ENCODE results near the gene PIANP.
"Not testable (repeated sequence)": the region's sequence is repeated elsewhere in the genome, so short reads cannot be mapped to it uniquely, and the experiment has no call there.

The PIANP gene, protein sequence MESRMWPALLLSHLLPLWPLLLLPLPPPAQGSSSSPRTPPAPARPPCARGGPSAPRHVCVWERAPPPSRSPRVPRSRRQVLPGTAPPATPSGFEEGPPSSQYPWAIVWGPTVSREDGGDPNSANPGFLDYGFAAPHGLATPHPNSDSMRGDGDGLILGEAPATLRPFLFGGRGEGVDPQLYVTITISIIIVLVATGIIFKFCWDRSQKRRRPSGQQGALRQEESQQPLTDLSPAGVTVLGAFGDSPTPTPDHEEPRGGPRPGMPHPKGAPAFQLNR

DNA sequence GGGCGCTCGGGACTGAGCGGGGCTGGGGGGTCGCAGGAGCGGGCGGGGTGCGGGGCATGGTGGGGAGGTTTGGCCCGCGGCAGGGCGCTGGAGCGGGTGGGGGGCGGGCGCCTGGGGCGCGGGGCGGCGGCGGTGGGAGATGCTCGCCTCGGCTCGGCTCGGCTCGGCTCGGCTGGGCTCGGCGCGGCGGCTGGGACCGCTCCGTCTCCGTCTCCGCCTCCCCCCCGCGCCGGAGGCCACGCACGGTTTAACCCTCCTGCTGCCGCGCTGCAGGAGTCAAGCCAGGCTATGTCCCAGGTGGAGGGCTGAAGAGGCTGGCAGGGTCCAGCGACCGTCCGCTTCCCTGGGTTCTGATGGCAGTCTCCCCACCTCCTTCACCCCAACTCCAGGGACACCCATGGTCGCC, at the start of gene PIANP:
Gene PIANP, minus strand, starts transcription at position 170 of the 406 bp plus-strand sequence. CDS start 2,754 bp downstream, outside the sequence.
- DNase-seq = peak; percentile 85

DNA sequence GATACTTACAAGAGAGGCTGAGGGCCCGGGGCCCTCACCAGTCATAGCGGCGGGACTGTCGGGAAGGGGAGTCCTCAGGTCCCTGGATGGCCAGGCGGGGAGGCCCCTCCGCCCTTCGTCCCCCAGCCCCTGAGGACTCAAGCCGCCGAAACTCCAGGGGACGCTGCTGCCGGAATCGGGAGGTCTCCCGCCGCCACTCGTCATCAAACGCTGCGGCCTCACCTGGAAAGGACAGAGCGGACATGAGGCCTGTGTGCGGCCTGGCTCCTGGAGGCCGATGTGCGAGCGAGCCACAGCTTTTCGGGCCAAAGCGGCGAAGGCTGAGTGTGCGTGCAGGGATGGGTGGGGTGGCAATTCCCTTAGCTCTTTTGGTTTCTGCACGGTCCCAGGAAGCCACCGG, 48.1 kb upstream of the PIANP start:
- no peak for DNase-seq

DNA sequence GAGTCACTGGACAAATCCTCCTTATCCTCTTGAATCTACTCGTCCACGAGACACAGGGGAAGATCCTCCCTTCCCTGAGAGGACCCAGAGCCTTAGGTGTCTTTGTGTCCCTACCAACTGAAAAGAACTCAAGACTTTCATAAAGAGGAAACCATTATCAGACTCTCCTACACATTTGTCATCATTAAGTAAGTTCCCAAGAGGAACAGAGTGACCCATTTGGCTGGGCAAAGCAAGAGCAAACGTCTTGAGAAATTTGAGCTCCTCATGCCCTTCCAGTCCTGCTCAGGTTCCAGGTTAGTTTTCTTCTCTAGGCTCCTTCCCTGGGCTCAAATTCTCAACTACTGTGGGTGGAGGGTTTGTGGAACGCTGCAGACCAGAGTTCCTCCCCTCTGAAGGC, 46.6 kb upstream of the PIANP start:
- no peak for DNase-seq

DNA sequence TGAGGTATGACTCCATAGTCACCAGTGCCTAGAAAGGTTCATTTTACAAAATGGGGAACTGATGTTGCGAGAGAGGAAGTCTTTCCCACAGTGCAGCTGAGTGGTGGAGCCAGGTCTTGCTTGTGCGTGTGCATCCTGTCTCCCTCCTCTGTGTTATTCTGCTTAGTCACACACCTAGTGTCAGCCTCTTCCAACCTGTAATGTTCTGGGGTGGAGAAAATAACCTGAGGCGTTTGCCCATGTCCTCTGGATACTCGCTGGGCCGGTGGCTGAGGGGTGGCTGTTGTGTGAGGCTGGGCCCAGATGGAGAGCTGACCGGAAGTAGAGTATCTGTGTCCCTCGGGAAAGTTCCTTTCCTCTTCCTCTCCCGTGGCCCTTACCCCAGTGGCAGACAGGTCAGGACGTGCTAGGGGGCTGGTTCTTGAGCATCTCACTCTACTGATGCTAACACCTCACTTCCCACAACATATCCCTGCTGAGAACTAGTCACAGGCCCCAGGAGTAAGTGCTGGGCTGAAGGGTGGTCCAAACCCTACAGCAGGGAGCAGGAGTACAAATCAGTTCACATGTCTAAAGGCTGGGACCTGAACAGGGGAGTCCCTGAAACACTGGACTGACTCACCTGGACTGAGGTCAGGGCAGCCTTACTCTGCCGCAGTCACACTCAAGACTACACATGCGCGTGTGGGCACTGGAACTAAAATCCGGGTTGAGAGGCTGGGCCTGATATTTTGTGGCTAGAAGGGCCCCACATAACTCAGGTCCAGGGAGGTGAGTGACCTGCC, 45.3 kb upstream of the PIANP start:
- DNase-seq = no peak

DNA sequence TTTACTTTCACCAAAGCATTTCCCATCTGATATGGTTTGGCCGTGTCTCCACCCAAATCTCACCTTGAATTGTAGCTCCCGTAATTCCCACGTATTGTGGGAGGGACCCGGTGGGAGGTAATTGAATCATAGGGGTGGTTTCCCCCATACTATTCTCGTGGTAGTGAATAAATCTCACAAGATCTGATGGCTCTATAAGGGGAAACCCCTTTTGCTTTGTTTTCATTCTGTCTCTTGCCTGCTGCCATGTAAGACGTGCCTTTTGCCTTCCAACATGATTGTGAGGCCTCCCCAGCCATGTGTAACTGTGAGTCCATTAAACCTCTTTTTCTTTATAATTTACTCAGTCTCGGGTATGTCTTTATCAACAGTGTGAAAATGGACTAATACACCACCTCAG, 42.7 kb upstream of the PIANP start:
- not testable (repeated sequence) for DNase-seq

DNA sequence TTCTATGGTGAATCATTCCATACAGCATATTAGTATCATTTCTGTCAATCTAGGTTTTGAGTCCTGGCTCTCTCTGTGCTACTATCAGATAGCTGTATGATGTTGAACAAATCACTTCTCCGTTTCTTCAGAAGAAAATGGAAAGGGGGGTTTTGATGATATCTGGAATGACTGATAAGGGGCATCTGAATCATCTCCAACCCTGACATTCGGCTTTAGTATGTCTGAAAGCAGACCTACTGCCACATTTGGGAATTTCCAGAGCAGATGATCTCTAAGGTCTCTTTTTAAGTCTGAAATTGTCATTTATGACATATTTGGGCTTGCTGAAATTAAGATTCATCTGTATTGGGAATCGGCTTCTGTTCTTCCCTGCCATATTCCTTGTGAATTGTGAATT, 42.2 kb upstream of the PIANP start:
- no peak for DNase-seq

DNA sequence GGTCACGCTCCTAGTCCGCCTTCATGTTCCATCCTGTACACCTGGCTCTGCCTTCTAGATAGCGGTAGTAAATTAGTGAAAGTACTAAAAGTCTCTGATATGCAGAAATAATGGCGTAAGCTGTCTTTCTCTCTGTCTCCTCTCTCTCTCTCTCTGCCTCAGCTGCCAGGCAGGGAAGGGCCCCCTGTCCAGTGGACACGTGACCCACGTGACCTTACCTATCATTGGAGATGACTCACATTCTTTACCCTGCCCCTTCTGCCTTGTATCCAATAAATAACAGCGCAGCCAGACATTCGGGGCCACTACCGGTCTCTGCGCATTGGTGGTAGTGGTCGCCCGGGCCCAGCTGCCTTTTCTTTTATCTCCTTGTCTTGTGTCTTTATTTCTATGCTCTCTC, 41.5 kb upstream of the PIANP start:
- not testable (repeated sequence) for DNase-seq

DNA sequence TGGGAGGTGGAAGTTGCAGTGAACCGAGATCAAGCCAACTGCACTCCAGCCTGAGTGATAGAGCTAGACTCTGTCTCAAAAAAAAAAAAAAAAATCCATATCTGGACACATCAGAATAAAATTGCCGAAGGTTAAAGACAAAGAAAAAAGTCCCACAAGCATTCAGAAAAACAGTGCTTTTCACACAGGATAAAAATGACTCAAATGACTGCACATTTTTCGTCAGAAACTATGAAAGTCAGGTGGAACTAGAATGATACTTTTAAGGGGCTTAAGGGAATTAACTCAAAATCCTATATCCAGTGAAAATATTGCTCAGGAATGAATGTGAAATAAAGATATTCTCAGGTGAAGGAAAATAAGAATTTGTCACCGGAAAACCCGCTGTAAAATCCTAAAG, 36.1 kb upstream of the PIANP start:
- no peak for DNase-seq

DNA sequence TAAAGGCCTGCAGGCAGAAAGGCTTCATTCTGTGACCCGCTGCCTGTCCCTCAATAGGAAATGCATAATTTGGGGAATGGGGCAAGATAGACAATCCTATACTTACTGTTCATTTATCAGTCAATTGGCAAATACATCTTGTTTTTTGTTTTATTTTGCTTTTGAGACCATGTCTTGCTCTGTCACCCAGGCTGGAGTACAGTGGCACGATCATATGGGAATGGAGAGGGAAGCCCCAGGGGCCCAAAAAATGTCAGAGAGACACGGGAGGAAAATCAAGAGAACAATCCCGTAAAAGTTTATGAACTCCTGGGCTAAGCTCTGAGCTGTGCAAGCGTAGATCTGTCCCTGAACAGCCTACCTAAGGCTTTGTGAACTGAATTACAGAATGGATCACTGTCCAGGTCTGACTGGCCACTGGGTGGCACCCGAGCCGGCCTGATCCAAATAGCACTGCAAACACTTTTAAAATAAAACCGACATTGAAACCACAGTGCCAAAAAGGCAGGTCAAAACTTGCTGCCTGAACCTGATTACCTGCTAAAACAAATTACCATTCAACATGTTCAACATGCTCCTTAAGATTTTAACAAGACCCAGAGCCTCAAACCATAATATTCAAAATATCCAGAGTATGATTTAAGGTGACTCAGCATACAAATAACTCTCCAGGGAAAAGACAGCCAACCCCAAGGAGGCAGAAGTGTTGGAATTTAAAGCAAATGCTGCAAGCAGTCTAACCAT, 35.0 kb upstream of the PIANP start:
- peak; percentile 74 for DNase-seq

DNA sequence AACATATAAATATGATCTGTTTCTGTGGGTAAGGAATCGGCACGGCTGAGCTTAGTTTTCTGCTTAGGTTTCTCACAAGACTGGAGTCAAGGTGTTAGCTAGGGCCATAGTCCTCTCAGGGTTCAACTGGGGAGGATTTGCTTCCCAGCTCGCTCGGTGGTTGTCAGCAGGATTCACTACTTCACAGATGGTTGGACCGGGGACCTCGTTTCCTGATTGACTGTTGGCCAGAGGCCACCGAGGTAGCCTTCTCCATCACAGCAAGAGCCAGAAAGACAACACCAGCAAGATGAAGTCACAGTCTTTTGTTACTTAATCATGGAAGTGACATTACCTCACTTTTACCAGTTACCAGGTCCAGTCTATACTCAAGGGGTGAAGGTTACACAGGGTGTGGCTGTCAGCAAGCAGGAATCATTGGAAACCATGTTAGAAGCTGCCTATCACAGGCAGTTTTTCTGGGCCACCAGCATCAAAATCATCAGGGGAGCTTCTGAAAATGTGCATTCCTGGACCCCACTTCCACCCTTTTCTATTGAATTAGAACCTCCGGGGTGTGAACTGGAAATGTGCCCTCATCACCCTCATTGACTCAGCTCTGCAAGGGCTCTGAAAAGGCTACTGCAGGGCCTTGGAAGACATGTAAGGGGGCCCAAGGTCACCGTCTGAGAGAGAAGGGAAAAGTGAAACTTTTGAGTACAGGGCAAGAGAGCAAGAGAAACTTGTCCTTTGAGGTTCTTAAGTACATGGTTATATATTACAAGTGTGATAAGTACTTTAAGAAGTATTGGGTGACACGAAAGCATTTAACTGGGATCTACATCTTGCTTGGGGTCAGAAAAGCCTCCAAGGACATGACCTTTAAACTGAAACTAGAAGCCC, 34.1 kb upstream of the PIANP start:
- DNase-seq = no peak

DNA sequence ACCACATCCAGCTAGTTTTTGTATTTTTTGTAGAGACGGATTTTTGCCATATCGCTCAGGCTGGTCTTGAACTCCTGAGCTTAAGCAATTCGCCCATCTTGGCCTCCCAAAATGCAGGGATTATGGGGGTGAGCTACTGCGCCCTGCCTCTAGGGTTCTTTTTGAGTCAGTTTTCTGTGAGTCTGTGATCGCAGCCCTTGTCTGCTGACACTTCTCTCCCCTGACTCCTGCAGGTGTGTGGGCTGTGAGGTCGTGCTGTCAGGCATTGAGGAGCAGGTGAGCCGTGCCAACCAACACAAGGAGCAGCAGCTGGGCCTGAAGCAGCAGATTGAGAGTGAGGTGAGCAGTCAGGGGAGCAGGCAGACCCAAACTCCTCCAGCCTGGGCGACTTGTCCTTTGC, 29.6 kb upstream of the PIANP start:
- no peak for DNase-seq

DNA sequence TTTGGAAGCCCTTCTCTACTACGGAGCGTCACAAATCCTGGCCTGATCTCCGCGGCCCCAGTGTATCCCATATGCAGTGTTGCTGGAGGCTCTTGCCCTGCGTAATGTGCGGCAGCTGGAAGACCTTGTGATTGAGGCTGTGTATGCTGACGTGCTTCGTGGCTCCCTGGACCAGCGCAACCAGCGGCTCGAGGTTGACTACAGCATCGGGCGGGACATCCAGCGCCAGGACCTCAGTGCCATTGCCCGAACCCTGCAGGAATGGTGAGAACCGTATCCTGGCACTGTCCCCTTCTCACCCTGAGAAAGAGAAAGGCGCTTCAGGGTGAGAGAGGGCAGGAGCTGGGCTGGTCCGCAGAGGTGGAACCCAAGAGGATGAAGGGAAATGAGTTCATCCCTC, 28.6 kb upstream of the PIANP start:
- DNase-seq = no peak

DNA sequence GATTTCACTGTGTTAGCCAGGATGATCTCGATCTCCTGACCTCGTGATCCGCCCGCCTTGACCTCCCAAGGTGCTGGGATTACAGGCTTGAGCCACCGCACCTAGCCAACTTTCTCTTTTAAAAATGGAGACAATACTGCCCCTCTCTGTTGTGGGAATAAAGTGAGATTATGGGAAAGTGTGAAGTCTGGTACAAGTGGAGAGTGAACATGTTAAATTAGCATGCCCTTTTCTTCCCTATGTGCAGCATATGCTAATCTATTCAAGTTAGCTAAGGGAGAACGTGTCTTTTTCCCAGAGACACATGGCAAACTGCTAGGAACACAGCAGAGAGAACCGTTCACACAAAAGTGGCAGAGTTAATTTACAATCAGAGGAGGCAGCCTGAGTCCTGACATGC, 24.7 kb upstream of the PIANP start:
- no peak for DNase-seq

DNA sequence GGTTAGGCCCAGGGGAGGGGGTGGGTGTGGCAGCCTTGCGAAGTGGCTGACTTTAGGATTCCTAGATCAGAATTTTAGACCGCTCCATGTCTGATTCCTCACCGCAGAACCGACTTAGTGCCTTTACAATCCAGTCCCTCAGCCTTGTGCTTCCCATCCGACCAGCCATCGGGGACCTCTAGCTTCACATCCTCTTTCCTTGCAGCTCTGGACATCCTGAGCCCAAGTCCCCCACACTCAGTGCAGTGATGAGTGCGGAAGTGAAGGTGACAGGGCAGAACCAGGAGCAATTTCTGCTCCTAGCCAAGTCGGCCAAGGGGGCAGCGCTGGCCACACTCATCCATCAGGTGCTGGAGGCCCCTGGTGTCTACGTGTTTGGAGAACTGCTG, 23.8 kb upstream of the PIANP start:
- peak; percentile 68 for DNase-seq

DNA sequence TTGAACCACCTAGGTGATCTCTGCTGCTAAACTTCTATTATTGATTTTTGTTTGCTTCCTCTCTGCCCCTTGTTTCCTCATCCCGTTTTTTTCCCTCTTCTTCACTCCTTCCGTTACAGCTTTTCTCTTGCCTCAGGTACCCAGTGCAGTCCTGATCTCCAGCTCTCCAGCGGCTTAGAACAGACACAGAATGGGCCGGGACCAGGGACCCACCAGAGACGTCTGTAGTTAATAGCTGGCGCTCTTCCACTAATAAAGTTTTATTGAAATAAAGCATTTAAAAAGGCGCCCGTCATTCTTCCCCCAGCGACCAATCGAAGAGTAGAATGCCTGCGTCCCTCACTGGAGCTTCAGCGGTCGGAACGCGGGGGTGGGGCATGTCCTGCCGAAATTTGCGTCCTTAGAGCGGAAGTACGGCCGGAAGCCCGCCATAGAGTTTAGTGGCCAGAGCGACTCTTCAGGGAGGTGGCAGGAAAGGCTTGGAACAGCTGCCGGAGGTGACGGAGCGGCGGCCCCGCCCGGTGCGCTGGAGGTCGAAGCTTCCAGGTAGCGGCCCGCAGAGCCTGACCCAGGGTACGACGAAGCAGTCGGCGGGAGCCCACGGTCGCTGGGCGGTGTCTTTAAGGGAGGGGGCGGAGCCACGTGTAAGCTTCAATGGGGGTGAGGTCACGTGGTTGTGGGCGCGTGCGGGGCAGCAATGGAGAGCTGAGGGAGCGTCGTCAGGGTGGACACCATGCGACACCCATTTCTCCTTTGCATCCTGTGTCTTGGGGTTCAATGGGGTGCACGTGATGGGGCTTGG, 23.2 kb upstream of the PIANP start, which contains the start of gene COPS7A:
Gene COPS7A, plus strand, starts transcription at position 440 of the 802 bp plus-strand sequence. CDS start 611 bp downstream, outside the sequence.
- DNase-seq = peak; percentile 99

DNA sequence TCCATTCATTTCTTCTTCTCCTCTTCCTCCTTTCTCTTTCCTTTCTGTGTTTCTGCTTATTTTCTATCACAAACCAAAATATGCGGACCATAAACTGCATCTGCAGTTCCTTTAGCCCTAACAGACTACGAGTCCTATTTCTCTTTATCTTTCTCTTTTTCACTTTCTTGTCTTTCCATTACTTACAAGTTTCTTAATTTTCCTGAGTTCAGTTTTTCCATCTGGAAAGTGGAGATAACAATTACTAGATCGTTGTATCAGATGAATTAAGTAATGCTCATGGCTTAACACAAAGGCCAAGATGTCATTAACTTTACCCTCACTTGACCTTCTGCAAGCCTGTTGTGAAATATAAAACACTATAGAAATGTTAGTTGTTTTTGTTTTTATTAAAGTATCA, 22.2 kb upstream of the PIANP start:
- no peak for DNase-seq

DNA sequence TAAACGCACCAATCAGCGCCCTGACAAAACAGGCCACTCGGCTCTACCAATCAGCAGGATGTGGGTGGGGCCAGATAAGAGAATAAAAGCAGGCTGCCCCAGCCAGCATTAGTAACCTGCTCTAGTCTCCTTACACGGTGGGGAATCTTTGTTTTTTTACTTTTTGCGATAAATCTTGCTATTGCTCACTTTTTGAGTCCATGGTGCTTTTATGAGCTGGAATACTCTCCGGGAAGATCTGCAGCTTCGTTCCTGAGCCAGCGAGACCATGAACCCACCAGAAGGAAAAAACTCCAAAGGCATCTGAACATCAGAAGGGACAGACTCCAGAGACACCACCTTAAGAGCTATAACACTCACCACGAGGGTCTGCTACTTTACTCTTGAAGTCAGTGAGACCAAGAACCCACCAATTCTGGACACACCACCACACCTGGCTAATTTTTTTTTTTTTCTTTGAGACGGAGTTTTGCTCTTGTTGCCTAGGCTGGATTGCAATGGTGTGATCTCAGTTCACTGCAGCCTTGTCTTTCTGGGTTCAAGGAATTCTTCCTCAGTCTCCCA, 16.3 kb upstream of the PIANP start:
- DNase-seq = no peak

DNA sequence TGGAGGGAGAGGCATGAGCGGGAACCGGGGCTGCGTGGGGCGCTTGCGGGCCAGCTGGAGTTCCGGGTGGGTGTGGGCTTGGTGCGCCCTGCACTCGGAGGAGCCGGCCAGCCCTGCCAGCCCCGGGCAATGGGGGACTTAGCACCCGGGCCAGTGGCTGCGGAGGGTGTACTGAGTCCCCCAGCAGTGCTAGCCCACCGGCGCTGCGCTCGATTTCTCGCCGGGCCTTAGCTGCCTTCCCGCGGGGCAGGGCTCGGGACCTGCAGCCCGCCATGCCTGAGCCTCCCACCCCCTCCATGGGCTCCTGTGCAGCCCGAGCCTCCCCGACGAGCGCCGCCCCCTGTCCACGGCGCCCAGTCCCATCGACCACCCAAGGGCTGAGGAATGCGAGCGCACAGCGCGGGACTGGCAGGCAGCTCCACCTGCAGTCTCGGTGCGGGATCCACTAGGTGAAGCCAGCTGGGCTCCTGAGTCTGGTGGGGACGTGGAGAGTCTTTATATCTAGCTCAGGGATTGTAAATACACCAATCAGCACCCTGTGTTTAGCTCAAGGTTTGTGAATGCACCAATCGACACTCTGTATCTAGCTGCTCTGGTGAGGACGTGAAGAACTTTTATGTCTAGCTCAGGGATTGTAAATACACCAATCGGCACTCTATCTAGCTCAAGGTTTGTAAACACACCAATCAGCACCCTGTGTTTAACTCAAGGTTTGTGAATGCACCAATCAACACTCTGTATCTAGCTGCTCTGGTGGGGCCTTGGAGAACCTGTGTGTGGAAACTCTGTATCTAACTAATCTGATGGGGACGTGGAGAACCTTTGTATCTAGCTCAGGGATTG, 15.6 kb upstream of the PIANP start:
- DNase-seq = not testable (repeated sequence)

DNA sequence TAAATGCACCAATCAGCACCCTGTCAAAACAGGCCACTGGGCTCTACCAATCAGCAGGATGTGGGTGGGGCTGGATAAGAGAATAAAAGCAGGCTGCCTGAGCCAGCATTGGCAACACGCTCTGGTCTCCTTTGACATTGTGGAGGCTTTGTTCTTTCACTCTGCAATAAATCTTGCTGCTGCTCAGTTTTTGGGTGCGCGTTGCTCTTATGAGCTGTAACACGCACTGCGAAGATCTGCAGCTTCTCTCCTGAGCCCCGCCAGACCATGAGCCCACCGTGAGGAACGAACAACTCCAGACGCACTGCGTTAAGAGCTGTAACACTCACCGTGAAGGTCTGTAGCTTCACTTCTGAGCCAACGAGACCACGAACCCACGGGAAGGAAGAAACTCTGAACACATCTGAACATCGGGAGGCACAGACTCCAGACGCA, 8.4 kb upstream of the PIANP start:
- no peak for DNase-seq

DNA sequence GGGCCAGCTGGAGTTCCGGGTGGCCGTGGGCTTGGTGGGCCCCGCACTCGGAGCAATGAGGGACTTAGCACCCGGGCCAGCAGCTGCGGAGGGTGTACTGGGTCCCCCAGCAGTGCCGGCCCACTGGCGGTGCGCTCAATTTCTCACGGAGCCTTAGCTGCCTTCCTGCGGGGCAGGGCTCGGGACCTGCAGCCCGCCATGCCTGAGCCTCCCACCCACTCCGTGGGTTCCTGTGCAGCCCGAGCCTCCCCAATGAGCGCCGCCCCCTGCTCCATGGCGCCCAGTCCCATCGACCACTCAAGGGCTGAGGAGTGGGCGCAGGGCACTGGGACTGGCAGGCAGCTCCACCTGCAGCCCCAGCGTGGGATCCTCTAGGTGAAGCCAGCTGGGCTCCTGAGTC, 7.7 kb upstream of the PIANP start:
- not testable (repeated sequence) for DNase-seq

All from eye (tissue), 1 donor.